ENCODE data around the gene HOXA11. TPM values are rescaled to one million over a fixed set of nuclear protein-coding genes. Genes with fewer than 3 reads are reported as not detected.
A peak's percentile ranks its signal among the peaks of the same experiment; 100 is the strongest.

HOXA11 gene
- total RNA-seq, 1 donor from 2014 or later: 9.8 TPM

DNA sequence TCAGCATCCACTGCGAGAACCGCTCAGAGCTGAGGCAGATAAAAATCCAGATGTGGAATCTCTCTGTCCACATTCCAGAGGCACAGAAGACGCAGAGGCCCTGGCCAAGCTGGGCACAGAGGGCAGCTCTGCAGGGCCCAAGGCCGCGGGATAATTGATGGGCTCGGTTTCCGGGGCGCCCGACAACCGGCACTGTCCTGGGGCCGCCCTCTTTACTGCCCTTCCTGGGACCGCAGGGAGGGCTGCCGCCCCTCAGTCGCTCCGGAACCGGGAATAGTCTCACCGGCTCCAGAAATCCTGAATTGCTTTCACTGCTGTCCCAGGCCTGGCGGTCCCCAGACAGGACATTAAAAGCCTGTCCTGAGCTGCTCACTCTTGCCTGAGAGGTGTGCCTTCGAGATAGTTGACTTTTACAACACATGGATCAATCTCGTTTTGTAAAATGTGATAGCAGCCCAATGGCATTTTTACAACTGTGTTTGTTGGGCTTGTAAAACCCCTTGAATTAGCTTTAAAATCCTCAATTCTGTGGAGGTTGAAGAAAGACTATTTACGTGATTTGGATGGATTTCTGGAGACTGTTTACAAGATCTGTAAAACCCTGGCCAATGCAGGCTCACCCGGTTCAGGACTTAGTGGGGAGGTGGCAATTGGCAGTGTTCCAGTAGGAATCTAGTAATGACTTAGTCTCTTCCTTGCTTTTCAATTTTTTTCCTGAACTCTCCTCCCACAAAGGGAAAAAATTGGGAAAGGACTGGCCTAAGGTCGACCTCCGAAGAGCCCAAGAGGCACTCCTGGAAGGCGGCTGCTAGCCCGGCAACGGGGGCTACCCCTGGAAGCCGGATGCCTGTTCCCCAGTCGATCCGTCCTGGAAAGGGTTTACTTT, 36.0 kb downstream of the HOXA11 start:
- Histone ChIP-seq H3K27ac (peak overlapping the region; percentile 84), H3K4me1 (peaks cover 48% of the 10 kb centered on the region), H3K36me3 (peaks cover 0 to 7% of the 10 kb centered on the region in 2 donors), H3K4me3 (peak overlapping the region; percentile 49 to 57), H3K9me3 (no peaks in the 10 kb centered on the region), H3K27me3 (no peaks in the 10 kb centered on the region)
- TF ChIP-seq POLR2AphosphoS5 (IDR thresholded peaks at IDR 0.05; ENCODE audit: insufficient read depth in 1 of 2, low read depth in 1 of 2): no peak
- no peak for TF ChIP-seq POLR2A (IDR thresholded peaks at IDR 0.05)
- no peak for TF ChIP-seq CTCF (IDR thresholded peaks at IDR 0.05)
- intact Hi-C loops (cut with DNase I): no loop called here
- peak in 1 of 2 donors; percentile 84 for DNase-seq (ENCODE audit: extremely low spot score in 2 of 2)

GRCh38 chr7:27148031-27148755, 36.8 kb downstream of the HOXA11 start:
- H3K4me3 ChIP-seq: peak overlapping the region; percentile 39 to 49
- no peaks in the 10 kb centered on the region for H3K27me3 ChIP-seq
- peak in 1 of 2 donors; percentile 69 for DNase-seq (ENCODE audit: extremely low spot score in 2 of 2)
- TF ChIP-seq POLR2A (IDR thresholded peaks at IDR 0.05) (no peak), CTCF (IDR thresholded peaks at IDR 0.05) (no peak), POLR2AphosphoS5 (IDR thresholded peaks at IDR 0.05; ENCODE audit: insufficient read depth in 1 of 2, low read depth in 1 of 2) (no peak)
- H3K4me1 ChIP-seq: peaks cover 46% of the 10 kb centered on the region
- intact Hi-C loops (cut with DNase I): no loop called here
- no peaks in the 10 kb centered on the region for H3K9me3 ChIP-seq
- peaks cover 0 to 7% of the 10 kb centered on the region in 2 donors for H3K36me3 ChIP-seq
- H3K27ac ChIP-seq: peak overlapping the region; percentile 84

DNA sequence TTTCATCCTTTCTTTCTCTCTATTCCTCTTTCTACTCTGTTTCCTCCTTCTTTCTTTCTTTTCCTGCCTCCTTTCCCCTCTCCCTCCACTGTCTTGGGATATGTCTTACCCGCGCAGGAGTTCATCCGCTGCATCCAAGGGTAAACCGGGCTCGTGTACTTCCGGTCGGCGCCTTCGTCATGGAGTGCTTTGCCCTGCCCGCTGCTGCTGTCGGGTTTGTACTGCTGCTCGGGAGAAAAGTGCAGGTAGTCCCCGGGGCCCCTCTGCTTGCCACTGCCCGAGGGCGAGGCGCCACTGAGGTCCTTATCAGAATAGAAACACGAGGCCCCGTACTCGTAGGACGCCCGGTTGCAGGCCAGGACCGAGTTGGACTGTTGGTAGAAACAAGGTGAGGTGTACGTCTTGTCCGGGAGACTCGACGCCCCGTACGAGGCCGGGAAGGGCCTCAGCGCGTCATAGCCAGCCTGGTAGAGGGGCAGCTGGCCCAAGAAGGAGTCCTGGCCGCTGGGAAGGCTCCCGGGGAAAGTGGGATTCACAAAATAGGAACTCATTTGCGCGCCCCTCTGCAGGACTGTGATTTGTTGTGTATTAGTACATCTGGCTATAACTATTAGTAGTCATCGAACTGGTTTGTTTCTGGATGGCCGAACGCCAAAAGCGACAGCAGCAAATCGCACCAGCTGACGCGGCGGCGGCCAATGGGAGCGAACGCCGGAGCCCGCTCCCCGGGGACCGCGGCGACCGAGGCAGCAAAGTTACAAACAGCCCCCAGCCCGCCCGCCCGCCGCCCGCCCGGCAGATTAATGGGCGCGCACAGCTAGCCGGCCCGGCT, 37.6 kb downstream of the HOXA11 start, which contains the start of gene HOXA6:
Gene HOXA6 (minus strand): TSS at position 576 of the 832 bp plus-strand sequence. CDS start 25 bp downstream, at position 551.
- Histone ChIP-seq H3K4me1 (peaks cover 46% of the 10 kb centered on the region), H3K9me3 (no peaks in the 10 kb centered on the region), H3K36me3 (peaks cover 0 to 7% of the 10 kb centered on the region in 2 donors), H3K27me3 (no peaks in the 10 kb centered on the region), H3K27ac (peak within 1 kb of the TSS; percentile 84), H3K4me3 (peak within 1 kb of the TSS; percentile 39 to 49)
- peak in 1 of 2 donors; percentile 85 for DNase-seq (ENCODE audit: extremely low spot score in 2 of 2)
- intact Hi-C loops (cut with DNase I): no loop called here
- TF ChIP-seq POLR2AphosphoS5 (IDR thresholded peaks at IDR 0.05; ENCODE audit: insufficient read depth in 1 of 2, low read depth in 1 of 2) (peak in 1 of 2 donors; percentile 5), CTCF (IDR thresholded peaks at IDR 0.05) (no peak), POLR2A (IDR thresholded peaks at IDR 0.05) (no peak)

DNA sequence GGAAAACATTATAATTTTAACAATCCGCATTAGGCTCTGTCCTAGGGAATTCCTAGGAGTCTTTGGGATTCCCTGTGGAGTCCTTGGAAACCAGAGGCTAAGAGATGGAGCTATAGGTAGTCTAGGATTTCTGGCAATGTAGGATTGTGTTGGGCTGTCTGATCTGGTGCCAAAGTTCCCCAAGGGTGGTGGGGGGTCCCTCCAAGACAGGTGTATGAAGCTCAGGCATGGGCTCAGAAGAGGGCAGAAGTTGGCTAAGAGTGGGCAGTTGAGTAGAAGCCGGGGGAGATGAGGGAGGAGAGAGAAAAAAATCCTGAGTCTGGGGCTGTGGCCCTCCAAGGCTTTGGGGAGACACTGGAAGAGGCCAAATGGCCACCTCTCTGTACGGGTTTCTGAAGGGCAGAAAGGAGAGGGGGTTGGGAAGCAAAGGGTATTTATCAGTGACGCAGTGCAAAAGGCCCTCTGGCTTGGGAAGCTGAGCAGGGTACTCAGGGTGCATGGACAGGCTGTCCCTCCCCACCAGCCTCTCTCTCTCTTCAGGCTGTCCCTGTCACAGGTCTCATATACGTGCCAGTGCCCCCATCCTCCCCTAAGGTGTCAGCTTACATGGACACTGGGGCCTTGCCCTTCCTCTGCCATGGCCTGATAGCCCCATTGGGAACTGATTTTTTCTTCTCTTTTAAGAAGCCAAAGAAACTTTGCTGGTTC, 38.4 kb downstream of the HOXA11 start:
- Histone ChIP-seq H3K9me3 (no peaks in the 10 kb centered on the region), H3K4me3 (peak overlapping the region in 1 of 2 donors; percentile 49), H3K4me1 (peaks cover 43% of the 10 kb centered on the region), H3K36me3 (peaks cover 0 to 10% of the 10 kb centered on the region in 2 donors), H3K27ac (no peak overlapping the region), H3K27me3 (no peaks in the 10 kb centered on the region)
- intact Hi-C loops (cut with DNase I): no loop called here
- DNase-seq (ENCODE audit: extremely low spot score in 2 of 2): peak in 1 of 2 donors; percentile 76
- TF ChIP-seq CTCF (IDR thresholded peaks at IDR 0.05): no peak
- TF ChIP-seq POLR2AphosphoS5 (IDR thresholded peaks at IDR 0.05; ENCODE audit: insufficient read depth in 1 of 2, low read depth in 1 of 2): no peak
- TF ChIP-seq POLR2A (IDR thresholded peaks at IDR 0.05): no peak

Data from vagina (tissue), 2 donors.